Neuron (in vitro differentiated cells): ENCODE measurements around the gene BEND2.

ENCODE experiments used
- H2AFZ ChIP-seq: one replicate; pipeline ENCODE4 v1.6.1; 2013; ENCODE audit warnings: low read depth, mild to moderate bottlenecking, inconsistent platforms, low read length, moderate library complexity
- H3K27me3 ChIP-seq: one replicate; pipeline ENCODE4 v1.6.1; 2013; ENCODE audit warnings: low read length; ENCODE audit not compliant: insufficient read depth
- H3K36me3 ChIP-seq: one replicate; pipeline ENCODE4 v1.6.1; 2013; ENCODE audit warnings: low read length; ENCODE audit not compliant: insufficient read depth
- H3K4me1 ChIP-seq: one replicate; pipeline ENCODE4 v1.6.1; 2013; ENCODE audit warnings: low read length; ENCODE audit not compliant: insufficient read depth
- H3K4me3 ChIP-seq: 2 replicates; pipeline ENCODE4 v1.5.1; 2013; ENCODE audit warnings: mild to moderate bottlenecking, low read length, moderate library complexity
- H3K9me3 ChIP-seq: one replicate; pipeline ENCODE4 v1.6.1; 2013; ENCODE audit warnings: low read length

The BEND2 gene

GRCh38 chrX:18173494-18174180, 47.0 kb downstream of the BEND2 start:
- Histone ChIP-seq H2AFZ (no peak overlapping the region), H3K9me3 (no peaks in the 10 kb centered on the region), H3K27me3 (no peaks in the 10 kb centered on the region), H3K4me1 (no peaks in the 10 kb centered on the region), H3K36me3 (no peaks in the 10 kb centered on the region), H3K4me3 (no peak overlapping the region)

GRCh38 chrX:18172970-18173369, 47.7 kb downstream of the BEND2 start:
- H2AFZ ChIP-seq, result no peak overlapping the region
- no peaks in the 10 kb centered on the region for H3K9me3 ChIP-seq
- no peaks in the 10 kb centered on the region for H3K4me1 ChIP-seq
- no peak overlapping the region for H3K4me3 ChIP-seq
- H3K36me3 ChIP-seq, result no peaks in the 10 kb centered on the region
- no peaks in the 10 kb centered on the region for H3K27me3 ChIP-seq

- H3K36me3 ChIP-seq, result no peaks in the 10 kb centered on the region
- H3K9me3 ChIP-seq, result no peaks in the 10 kb centered on the region
- no peak overlapping the region for H3K4me3 ChIP-seq
- no peak overlapping the region for H2AFZ ChIP-seq
- H3K4me1 ChIP-seq, result no peaks in the 10 kb centered on the region
- H3K27me3 ChIP-seq, result no peaks in the 10 kb centered on the region
Observed at GRCh38 chrX:18170910-18171309, 49.8 kb downstream of the BEND2 start.

- H3K4me3 ChIP-seq, result no peak overlapping the region
Observed at GRCh38 chrX:18166068-18166467, 54.6 kb downstream of the BEND2 start.

GRCh38 chrX:18160369-18160768, 60.3 kb downstream of the BEND2 start:
- Histone ChIP-seq H3K36me3 (no peaks in the 10 kb centered on the region), H3K4me1 (no peaks in the 10 kb centered on the region), H2AFZ (no peak overlapping the region), H3K27me3 (peaks cover 3% of the 10 kb centered on the region), H3K9me3 (no peaks in the 10 kb centered on the region), H3K4me3 (no peak overlapping the region)

More at GRCh38 chrX:18166068-18166467, 54.6 kb downstream of the BEND2 start:
- Histone ChIP-seq H3K36me3 (no peaks in the 10 kb centered on the region), H3K9me3 (no peaks in the 10 kb centered on the region), H3K27me3 (peaks cover 3% of the 10 kb centered on the region), H2AFZ (no peak overlapping the region), H3K4me1 (no peaks in the 10 kb centered on the region)

- Histone ChIP-seq H2AFZ (no peak overlapping the region), H3K4me1 (no peaks in the 10 kb centered on the region), H3K27me3 (peaks cover 3% of the 10 kb centered on the region), H3K36me3 (no peaks in the 10 kb centered on the region), H3K9me3 (no peaks in the 10 kb centered on the region), H3K4me3 (no peak overlapping the region)
Observed at GRCh38 chrX:18158963-18159362, 61.7 kb downstream of the BEND2 start.

GRCh38 chrX:18151649-18152048, 69.0 kb downstream of the BEND2 start:
- Histone ChIP-seq H3K27me3 (peaks cover 7% of the 10 kb centered on the region), H3K4me3 (no peak overlapping the region), H3K9me3 (no peaks in the 10 kb centered on the region), H3K36me3 (no peaks in the 10 kb centered on the region), H2AFZ (no peak overlapping the region), H3K4me1 (no peaks in the 10 kb centered on the region)

- H3K27me3 ChIP-seq, result peaks cover 7% of the 10 kb centered on the region
- H2AFZ ChIP-seq, result no peak overlapping the region
- no peaks in the 10 kb centered on the region for H3K4me1 ChIP-seq
- H3K4me3 ChIP-seq, result no peak overlapping the region
- no peaks in the 10 kb centered on the region for H3K9me3 ChIP-seq
- H3K36me3 ChIP-seq, result no peaks in the 10 kb centered on the region
Observed at GRCh38 chrX:18151157-18151556, 69.5 kb downstream of the BEND2 start.

- Histone ChIP-seq H3K36me3 (no peaks in the 10 kb centered on the region), H3K27me3 (peaks cover 7% of the 10 kb centered on the region), H3K4me3 (no peak overlapping the region), H3K9me3 (no peaks in the 10 kb centered on the region), H3K4me1 (no peaks in the 10 kb centered on the region), H2AFZ (no peak overlapping the region)
Observed at GRCh38 chrX:18149454-18149853, 71.2 kb downstream of the BEND2 start.

- peaks cover 10% of the 10 kb centered on the region for H3K27me3 ChIP-seq
- no peak overlapping the region for H3K4me3 ChIP-seq
- no peaks in the 10 kb centered on the region for H3K4me1 ChIP-seq
- H3K9me3 ChIP-seq, result no peaks in the 10 kb centered on the region
- H3K36me3 ChIP-seq, result no peaks in the 10 kb centered on the region
- H2AFZ ChIP-seq, result no peak overlapping the region
Observed at GRCh38 chrX:18146954-18147353, 73.7 kb downstream of the BEND2 start.

- H3K9me3 ChIP-seq, result no peaks in the 10 kb centered on the region
- H2AFZ ChIP-seq, result no peak overlapping the region
- H3K4me3 ChIP-seq, result no peak overlapping the region
- H3K4me1 ChIP-seq, result no peaks in the 10 kb centered on the region
- H3K36me3 ChIP-seq, result no peaks in the 10 kb centered on the region
- peaks cover 3% of the 10 kb centered on the region for H3K27me3 ChIP-seq
Observed at GRCh38 chrX:18146009-18146408, 74.7 kb downstream of the BEND2 start.

- H3K4me1 ChIP-seq, result no peaks in the 10 kb centered on the region
- H3K27me3 ChIP-seq, result no peaks in the 10 kb centered on the region
Observed at GRCh38 chrX:18136816-18137215, 83.9 kb downstream of the BEND2 start.

GRCh38 chrX:18133605-18134004, 87.1 kb downstream of the BEND2 start:
- Histone ChIP-seq H3K27me3 (no peaks in the 10 kb centered on the region), H2AFZ (no peak overlapping the region), H3K36me3 (no peaks in the 10 kb centered on the region), H3K9me3 (no peaks in the 10 kb centered on the region), H3K4me3 (no peak overlapping the region), H3K4me1 (no peaks in the 10 kb centered on the region)

More at GRCh38 chrX:18136816-18137215, 83.9 kb downstream of the BEND2 start:
- Histone ChIP-seq H2AFZ (no peak overlapping the region), H3K4me3 (no peak overlapping the region), H3K9me3 (no peaks in the 10 kb centered on the region), H3K36me3 (no peaks in the 10 kb centered on the region)

GRCh38 chrX:18129690-18130089, 91.0 kb downstream of the BEND2 start:
- Histone ChIP-seq H3K36me3 (no peaks in the 10 kb centered on the region), H3K4me1 (no peaks in the 10 kb centered on the region), H3K27me3 (no peaks in the 10 kb centered on the region), H3K9me3 (no peaks in the 10 kb centered on the region), H3K4me3 (no peak overlapping the region), H2AFZ (no peak overlapping the region)
